SH-SY5Y (cell line): ENCODE measurements around the gene SIGLEC15.

ENCODE experiments used
- GATA2 ChIP-seq: IDR thresholded peaks from 2 replicates; pipeline ENCODE4 v1.6.1; 2011; ENCODE audit warnings: mild to moderate bottlenecking, low read depth, low read length
- GATA3 ChIP-seq: IDR thresholded peaks from 2 replicates; pipeline ENCODE4 v1.6.1; 2011; ENCODE audit warnings: low read depth, mild to moderate bottlenecking, low read length, moderate library complexity

- TF ChIP-seq GATA2 (no peak), GATA3 (no peak)
Measured at GRCh38 chr18:45852631-45853030, 27.2 kb downstream of the SIGLEC15 start.
